Skin epidermis (tissue), 12 donors: Measurements from ENCODE around the gene BAHCC1.

ENCODE experiments used
- H3K27ac ChIP-seq, 21 experiments: fragments of 200-600 bp; sonication (generic) in 11 of 21; one replicate each; pipeline ENCODE4 v1.5.0; 2020; ENCODE audit warnings: mild to moderate bottlenecking in 3 of 21, inconsistent platforms in 2 of 21, moderate library complexity in 2 of 21
- H3K4me3 ChIP-seq, 7 experiments: fragments of 200-600 bp; sonication (generic) in 2 of 7; one replicate each; pipeline ENCODE4 v1.5.0; 2020; ENCODE audit warnings: inconsistent platforms in 2 of 7, mild to moderate bottlenecking in 2 of 7, moderate library complexity in 1 of 7

BAHCC1 gene

DNA sequence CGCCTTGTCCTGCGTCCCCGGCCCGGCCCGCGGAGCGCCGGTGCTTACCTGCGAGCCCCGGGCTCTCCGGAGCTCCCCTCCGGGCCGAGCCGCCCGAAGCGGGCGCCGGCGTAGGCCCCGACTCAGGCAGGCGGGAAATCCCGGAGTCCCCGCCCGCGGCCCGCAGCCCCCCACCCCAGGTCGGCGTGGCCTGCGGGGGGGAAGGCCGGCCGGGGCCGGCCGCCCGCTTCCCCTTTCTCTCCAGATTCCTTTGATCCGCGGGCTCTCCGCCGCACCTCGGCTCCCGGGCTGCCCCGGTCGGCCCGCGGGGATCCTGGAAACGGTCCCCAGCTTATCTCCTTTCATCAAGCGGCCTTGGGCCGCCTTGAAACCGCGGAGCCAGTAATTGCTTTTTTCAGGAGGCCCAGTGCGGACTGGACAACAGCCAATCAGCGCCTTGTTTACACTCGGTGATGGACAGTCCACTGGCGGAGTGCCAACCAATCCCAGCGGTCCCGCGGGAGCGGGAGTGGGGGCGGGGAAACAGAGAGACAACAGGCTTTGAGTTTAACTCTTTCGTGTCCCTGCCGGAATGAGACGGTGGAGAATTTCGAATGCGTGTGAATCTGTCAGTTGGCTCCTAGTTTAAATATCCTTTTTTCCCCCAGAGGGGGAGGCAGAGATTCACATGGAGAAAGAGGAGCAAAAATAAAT, 1.4 kb upstream of the BAHCC1 start:
- Histone ChIP-seq H3K27ac (peak overlapping the region; percentile 78 to 99 (median 91)), H3K4me3 (peak overlapping the region; percentile 42 to 71 (median 53))

DNA sequence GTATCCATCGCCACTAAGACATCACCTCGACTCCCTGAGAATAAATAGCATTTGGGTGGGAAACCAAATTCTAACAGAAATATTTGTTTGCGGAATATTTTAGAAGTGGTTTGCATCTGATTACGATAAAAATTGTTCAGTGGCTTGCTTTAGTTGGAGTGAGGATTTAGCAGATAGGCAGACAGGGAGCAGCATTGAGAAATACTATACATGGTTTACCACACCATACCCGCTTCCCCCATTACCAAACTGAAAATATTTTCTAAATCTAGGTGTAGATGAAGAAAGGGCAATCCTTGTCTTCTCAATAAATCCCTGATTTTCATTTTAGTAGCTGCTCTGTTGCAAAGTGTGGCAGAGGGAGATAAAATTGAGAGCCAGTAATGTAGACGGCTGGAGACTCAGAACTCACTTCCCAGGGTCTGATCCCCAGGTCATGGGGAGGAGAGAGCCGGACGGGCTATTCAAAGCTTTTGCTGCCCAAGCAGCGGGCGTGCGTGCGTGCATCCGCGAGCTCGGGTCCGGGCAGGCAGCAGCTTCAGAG, 808 bp upstream of the BAHCC1 start:
- Histone ChIP-seq H3K27ac (peak overlapping the region in 5 of 21 experiments; percentile 7 to 95 (median 38)), H3K4me3 (peak overlapping the region in 6 of 7 experiments; percentile 19 to 71 (median 48))

DNA sequence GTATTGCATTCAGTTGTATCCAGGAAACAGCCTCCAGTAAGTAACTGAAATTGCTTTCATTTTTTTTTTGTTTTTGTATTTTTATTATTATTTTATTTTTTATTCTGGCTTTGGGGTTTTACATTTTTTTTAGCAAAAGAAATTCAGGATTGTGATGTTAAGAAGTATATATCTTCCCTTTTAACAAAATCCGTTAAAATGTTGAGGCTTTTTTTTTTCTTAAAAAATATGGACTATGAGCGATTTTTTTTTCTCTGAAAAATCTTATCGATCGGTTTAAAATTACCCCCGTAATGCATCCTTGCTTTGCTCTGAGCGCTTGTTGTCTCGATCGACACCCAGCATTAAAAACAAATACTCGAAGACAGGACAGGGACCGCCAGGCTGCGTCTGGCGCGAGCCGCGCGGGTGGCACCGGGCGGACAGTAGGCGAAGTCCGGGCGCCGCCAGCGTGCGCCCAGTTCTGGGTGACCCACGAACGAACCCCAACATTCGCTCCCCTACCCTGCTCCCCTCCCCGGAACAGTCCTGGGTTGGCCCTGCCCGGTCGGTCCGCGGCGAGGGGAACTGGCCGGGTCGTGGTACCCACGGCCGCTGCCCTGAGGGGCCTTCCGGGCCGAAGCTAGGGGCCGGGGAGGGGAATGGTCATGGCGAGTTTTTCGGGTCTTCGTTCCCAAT, 482 bp downstream of the BAHCC1 start:
- peak overlapping the region; percentile 75 to 100 (median 96) for H3K27ac ChIP-seq
- peak overlapping the region; percentile 40 to 77 (median 53) for H3K4me3 ChIP-seq

DNA sequence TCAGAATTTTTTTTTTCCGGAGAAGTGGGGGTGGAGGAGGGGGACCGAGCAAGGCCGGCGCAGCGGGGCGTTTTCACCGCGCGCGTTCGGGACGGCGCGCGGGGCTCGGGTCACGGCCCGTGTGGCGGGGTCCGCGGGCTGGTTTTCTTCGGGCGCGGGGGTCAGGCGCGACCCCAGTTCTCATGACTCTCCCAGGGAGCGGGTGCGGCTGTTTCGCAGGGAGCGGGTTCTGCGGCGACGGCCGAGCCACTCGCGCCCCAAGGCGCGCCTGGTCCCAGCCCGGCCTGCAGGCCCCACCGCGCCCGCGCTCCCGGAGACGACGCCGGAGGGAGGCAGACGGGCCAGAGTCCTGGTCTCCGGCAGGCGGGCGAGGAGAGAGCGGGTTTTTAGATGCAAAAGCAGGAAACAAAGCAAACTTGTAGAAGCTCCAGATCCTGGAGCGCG, 1.0 kb downstream of the BAHCC1 start:
- H3K27ac ChIP-seq, result peak overlapping the region; percentile 75 to 100 (median 96)

DNA sequence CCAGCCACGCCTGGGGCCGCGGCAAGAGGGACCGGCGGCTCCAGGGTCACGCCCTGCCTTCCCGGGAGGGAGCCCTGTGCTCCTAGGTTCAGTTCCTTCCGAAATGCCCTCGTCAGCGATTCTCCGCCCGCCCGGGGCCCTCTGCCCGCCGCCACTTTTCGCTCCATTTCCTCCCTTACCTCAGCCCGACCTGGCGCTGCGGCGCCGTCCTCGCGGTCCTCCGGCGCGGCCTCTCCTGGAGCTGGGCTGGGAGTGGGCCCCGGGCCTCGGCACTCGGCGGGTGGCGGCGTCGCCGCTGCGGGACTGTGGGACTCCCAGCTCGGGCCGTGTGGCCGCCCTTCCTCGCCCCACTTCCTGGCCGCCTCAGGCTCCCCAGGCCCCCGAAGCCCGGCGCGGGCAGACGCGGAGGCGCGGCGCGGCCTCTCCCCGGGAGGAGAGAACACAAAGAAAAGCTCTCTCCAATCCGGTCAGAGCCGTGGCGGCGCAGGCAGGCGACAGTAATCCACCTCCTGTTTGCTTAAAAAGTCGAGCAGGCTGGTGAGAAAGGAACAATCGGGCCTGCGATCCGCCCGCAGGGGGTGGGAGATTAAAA, 1.6 kb downstream of the BAHCC1 start:
- H3K4me3 ChIP-seq, result peak overlapping the region; percentile 40 to 77 (median 53)
- peak overlapping the region; percentile 75 to 100 (median 96) for H3K27ac ChIP-seq

More for the DNA sequence above, 1.0 kb downstream of the BAHCC1 start:
- H3K4me3 ChIP-seq, result peak overlapping the region; percentile 40 to 77 (median 53)

DNA sequence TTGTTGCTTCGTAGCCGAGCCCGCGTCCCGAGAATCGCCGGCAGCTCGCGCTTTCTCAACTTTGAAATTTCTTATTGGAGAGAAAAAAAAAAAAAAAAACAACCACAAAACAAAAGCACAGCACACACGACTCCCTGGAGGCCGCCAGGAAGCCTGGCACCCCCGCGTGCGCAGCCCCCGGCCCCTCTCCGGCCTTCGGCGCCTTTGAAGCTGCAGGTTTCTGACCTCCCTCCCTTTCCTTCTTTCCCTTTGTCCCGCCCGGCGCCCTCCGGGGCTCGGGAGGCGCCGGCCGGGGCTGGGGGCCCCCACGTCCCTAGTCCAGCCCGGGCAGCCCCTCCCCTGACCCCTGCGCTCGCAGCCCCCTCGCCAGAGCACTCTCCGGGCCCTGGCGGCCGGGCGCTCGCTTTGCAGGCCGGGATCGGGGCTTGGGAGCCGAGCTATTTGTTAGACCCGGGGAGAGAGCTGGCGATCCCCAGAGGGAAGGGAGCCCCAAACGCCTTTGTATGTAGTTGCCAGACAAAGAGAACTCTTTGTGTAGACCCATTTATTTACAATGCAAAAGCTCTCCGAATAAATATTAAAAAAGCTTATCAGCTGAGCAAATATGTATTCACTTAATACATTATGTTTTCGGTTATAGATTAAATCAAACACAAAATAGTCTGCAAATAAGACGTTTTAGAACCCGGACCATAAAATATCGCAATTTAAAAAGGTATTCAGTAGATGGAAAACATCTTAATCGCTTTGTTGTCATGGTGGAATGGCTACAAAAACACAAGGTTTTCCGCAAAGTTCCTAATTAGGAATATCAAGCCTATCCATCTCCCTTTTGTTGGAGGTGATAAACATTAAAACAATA, 2.3 kb downstream of the BAHCC1 start:
- Histone ChIP-seq H3K27ac (peak overlapping the region; percentile 78 to 100 (median 96)), H3K4me3 (peak overlapping the region; percentile 52 to 77 (median 68))

DNA sequence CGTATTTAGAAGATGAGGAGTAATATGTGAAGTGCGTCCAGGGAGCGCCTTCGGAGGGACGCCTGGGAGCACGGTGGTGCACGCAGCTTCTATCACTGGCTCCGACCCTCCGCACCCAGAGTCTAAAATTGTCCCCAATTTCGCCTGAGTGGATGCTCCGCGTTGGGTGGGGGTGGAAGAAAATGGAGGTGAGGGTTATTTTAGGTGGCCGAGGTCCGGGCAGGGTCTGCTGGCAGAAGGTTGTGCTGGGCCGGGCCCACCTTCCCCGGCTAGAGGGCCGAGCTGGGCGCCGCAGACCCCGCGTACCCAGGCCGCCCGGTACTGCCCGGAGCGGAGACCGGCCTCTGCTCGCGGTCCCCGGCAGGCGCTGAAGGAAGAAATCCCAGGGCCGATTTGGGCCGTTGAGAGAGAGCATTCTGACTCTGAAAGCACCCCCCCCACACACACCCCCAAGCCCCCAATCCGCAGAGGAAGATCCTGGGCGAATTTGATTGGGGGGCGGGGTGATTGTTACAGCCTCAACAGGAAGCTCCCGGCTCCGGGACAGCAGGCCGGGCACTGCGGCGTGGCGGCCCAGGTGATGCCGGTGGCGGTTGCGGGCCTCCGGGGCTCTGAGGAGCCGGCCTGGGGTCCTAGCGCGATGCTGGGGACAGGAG, 3.0 kb downstream of the BAHCC1 start:
- H3K4me3 ChIP-seq, result peak overlapping the region; percentile 41 to 77 (median 68)
- H3K27ac ChIP-seq, result peak overlapping the region; percentile 60 to 100 (median 96)

DNA sequence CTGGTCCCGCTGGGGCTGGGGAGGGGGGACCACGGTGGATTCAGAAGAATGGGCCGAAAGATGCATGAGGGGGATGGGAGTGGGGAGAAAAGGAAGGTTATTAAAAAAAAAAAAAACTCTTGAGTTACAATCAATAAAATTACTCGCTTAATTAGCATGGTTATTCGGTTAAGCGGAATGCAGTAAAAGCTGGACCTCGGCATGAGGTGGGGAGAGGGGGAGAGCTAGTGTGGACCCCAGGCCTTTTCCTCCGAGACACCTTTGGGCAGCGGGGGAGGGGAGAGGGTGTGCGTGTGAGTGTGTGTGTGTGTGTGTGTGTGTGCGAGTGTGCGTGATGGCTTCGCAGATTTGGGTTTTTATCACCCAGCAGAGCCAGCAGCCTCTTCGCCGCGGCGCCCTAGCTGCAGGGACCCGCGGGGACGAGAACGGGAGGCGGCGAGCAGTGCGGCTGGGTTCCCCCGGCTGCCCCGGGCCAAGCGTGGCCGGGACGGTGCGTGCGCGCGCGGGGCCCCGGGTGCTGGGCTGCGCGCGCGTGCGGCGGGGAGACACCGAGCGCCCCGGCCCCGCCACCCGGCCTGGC, 3.7 kb downstream of the BAHCC1 start:
- H3K4me3 ChIP-seq, result peak overlapping the region; percentile 41 to 77 (median 68)
- H3K27ac ChIP-seq, result peak overlapping the region; percentile 60 to 100 (median 96)

DNA sequence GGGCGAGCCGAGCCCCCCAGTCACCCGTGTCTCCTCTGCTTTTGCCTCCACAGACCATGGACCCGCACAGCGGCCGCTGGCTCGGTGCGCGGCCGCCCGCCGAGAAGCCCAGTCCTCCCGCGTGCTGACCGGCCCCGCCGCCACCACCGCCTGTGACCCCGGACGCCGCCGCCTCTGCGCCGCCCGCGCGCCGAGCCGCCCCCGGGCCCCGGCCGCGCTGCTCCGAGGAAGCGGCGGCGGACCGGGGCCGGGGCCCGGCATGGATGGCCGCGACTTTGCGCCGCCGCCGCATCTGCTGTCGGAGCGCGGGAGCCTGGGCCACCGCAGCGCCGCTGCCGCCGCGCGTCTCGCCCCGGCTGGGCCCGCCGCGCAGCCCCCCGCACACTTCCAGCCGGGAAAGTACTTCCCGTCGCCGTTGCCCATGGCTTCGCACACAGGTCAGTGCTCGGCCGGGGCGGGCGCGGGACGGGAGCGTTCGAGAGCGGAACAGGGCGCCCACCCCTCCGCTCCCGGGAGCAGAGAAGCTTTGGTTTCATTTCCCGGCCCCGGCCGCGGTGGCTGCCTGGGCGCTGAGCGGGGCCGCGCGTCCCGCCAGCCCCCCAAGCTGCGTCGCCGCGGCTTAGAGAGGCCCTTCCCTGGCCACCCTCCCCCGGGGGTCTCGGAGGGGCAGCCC, 4.4 kb downstream of the BAHCC1 start:
- peak overlapping the region; percentile 41 to 77 (median 68) for H3K4me3 ChIP-seq
- H3K27ac ChIP-seq, result peak overlapping the region; percentile 78 to 100 (median 97)

DNA sequence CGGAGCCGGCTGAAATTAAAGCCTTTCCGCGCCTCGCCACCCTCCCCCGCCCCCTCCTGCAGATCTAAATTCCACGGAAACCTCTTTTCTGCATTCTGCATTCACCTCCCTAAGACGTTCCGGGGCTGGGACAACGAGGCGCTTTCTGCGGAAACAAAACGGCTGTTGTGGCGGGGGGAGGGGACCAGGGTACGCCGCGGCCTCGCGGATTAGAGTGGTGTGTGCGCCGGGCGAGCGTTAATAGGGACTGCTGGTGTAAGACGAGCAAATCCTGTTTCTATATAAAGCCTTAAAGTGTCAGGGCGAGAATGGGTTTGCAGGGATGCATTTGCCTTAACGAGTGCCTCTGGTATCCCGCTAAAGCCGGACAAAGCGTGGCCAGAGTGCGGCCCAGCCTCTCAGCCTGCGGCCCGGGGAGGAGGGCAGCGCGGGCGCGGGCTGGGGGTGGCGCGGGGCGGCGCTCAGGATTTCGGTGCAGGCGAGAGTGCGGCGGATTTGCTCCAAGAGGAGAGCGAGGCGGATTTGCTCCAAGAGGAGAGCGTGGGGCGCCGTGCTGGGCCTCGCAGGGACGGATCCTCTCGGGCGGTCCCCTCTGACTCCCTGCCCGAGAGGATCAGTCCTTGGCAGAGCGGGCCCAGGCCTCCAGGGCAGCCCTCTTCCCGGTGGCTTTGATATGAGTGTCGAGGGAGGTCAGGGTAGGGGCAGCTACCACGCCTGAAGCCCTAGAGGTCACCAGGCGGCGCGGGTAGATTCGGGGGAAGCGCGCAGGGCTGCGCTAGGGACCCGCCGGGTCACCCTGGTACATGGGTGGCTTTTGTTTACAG, 5.1 kb downstream of the BAHCC1 start:
- Histone ChIP-seq H3K4me3 (peak overlapping the region; percentile 41 to 77 (median 68)), H3K27ac (peak overlapping the region; percentile 78 to 100 (median 96))

DNA sequence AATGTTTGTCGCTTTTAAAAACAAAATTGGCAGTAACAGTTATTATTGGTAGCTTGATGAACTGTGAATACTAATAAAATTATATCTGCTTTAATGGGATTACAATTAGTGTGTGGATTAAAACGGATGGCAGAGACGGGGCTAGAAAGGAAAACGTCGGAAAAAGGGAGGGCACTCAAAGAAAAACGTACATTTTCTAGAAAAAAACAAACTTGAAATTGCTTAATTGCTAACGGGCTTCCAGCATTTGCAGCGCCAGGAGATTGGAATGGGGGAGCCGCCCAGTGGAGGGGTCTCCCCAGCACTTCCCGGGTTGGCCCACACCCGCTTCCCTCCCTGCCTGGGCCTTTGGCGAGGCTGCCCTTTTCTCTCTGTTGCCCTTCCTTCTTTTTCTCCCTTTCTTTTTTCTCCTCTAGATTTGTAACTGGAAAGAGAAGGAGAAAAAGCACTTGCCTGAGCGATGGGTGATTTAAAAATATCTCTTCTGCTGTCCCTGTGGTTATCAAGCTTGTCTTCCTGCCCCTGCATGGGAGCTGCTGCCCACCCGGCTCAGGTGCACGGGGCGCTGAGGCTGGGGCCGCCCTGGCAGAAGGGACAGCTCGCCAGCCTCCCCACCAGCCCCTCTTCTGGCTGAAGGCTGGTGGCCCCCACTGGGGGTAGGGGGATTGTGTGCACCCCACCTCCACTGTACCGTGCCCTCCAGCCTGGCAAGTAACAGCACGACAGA, 5.9 kb downstream of the BAHCC1 start:
- Histone ChIP-seq H3K4me3 (peak overlapping the region in 5 of 7 experiments; percentile 53 to 77 (median 70)), H3K27ac (peak overlapping the region in 20 of 21 experiments; percentile 8 to 100 (median 96))

DNA sequence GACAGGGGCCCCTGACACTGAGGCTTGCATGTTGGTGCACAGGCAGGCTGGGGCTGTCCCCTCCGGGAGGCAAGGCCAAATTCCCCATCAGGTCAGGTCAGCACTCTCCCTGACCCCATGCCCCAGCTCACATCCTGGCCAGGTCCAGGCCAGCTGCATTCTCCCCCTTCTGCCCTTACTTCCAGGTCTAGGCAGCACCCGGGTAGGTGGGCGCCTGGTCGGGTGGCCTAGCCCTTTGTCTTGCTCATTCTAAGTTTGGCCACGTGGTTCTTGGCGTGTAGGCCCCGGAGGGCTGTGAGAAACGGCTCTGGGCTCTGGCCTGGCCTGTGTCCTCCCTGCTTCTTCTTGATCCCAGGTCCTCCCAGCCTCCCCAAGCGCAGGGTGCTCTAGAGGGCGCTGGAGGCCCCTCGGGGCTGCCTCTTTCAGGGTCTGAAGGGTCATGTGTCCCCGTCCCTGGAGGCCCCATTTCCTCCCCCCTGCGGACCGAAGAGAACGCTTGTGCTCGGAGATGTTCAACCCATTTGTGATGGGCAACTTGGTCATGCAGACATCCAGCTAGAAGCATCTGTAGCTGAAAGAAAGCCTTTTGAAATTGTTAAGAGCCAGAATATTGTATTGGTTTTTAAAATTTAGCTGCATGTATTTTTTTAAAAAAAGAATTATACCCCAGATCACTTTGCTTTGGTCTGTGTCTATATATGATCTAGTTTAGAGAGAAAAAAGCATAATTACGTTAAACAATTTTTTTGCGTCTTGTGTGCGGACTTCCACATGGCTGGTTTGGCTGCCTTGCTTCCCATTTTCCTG, 6.7 kb downstream of the BAHCC1 start:
- peak overlapping the region in 1 of 7 experiments; percentile 5 for H3K4me3 ChIP-seq
- peak overlapping the region in 20 of 21 experiments; percentile 8 to 100 (median 96) for H3K27ac ChIP-seq

DNA sequence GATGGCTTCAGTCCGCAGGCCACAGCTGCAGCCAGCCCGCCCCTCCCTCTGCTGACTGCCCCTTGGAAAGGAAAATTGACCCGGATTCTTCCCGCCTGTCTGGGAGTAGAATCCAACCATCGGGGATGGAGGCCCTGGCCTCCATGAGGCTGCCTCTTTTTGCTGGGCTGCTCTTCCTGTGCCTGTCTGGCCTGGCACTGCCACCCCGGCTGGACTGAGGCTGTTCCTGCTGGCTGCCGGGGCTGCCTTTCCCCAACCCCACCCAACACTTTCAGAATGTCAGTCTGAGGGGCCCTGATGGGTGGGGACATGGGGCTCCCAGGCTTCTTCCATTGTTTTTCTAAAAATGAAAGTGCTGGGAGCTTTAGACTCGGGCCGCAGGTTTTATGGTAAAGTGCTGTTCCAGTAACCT, 7.3 kb downstream of the BAHCC1 start:
- Histone ChIP-seq H3K27ac (peak overlapping the region in 18 of 21 experiments; percentile 2 to 100 (median 96)), H3K4me3 (peak overlapping the region in 1 of 7 experiments; percentile 5)

DNA sequence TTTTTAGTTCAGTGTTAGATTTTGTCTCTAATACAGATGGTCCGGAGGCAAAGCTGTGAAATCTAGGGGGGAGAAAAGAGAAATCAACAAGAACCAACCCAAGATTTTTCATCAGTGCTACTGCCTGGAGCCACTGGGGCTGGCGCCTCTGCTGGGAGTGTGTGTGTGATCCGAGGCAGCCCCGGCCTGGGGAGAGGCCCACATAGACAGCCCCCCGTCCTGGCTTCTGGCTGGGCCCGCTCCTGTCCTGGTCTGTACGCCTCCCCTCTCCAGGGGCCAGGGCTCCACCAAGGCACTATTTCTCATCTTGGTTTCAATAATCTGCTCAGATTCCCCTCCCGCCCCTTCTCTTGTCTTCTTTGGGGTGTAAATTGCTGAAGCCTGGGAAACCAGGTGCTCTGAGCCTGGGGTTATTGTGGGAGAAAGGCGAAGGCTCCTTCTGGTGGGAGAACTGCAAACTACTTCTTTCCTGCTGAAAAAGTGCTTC, 7.8 kb downstream of the BAHCC1 start:
- Histone ChIP-seq H3K27ac (peak overlapping the region in 18 of 21 experiments; percentile 2 to 100 (median 96)), H3K4me3 (peak overlapping the region in 1 of 7 experiments; percentile 5)
